Measurements from ENCODE around the gene PXDC1. TPM values are rescaled to one million over a fixed set of nuclear protein-coding genes. Genes with fewer than 3 reads are reported as not detected.
"Not testable (repeated sequence)": the region's sequence is repeated elsewhere in the genome, so short reads cannot be mapped to it uniquely, and the experiment has no call there.

Gene PXDC1
- total RNA-seq, 4 donors from 2014 or later = 58.4 to 103 (median 72.4) TPM

- WGBS, 2 donors = 96 to 98% methylated on average over 2 of the region's 2 CpGs
Observed at GRCh38 chr6:3690506-3690905, 61.0 kb downstream of the PXDC1 start.

GRCh38 chr6:3687847-3688246 is 63.7 kb downstream of the PXDC1 start:
- no peak for TF ChIP-seq CTCF (IDR thresholded peaks at IDR 0.05)
- no peak for TF ChIP-seq POLR2A (IDR thresholded peaks at IDR 0.05)
- WGBS, 2 donors = 50 to 64% methylated on average over 1 of the region's 1 CpG
- no peak overlapping the region for H3K4me3 ChIP-seq (ENCODE audit: low read depth, poor library complexity, severe bottlenecking)
- no peak for DNase-seq (ENCODE audit: low spot score in 2 of 2)
- intact Hi-C loops (cut with DNase I; ENCODE audit: low total_unique reads) = no loop called here

More at GRCh38 chr6:3690506-3690905, 61.0 kb downstream of the PXDC1 start:
- intact Hi-C loops (cut with DNase I; ENCODE audit: low total_unique reads) = no loop called here
- H3K4me3 ChIP-seq (ENCODE audit: low read depth, poor library complexity, severe bottlenecking) = no peak overlapping the region
- no peak for DNase-seq (ENCODE audit: low spot score in 2 of 2)
- TF ChIP-seq POLR2A (IDR thresholded peaks at IDR 0.05) (no peak), CTCF (IDR thresholded peaks at IDR 0.05) (no peak)

GRCh38 chr6:3683331-3683730 is 68.2 kb downstream of the PXDC1 start:
- intact Hi-C loops (cut with DNase I; ENCODE audit: low total_unique reads) = no loop called here
- TF ChIP-seq CTCF (IDR thresholded peaks at IDR 0.05) = no peak
- no peak for TF ChIP-seq POLR2A (IDR thresholded peaks at IDR 0.05)
- WGBS, 2 donors = 75 to 82% methylated on average over 6 of the region's 6 CpGs
- no peak overlapping the region for H3K4me3 ChIP-seq (ENCODE audit: low read depth, poor library complexity, severe bottlenecking)
- DNase-seq (ENCODE audit: low spot score in 2 of 2) = no peak

- no peak overlapping the region for H3K4me3 ChIP-seq (ENCODE audit: low read depth, poor library complexity, severe bottlenecking)
- intact Hi-C loops (cut with DNase I; ENCODE audit: low total_unique reads) = no loop called here
- 61 to 66% methylated on average over 4 of the region's 4 CpGs for WGBS, 2 donors
- TF ChIP-seq CTCF (IDR thresholded peaks at IDR 0.05) (no peak), POLR2A (IDR thresholded peaks at IDR 0.05) (no peak)
- no peak for DNase-seq (ENCODE audit: low spot score in 2 of 2)
Observed at GRCh38 chr6:3678946-3679345, 72.6 kb downstream of the PXDC1 start.

- DNase-seq (ENCODE audit: low spot score in 2 of 2); H3K4me3 ChIP-seq (ENCODE audit: low read depth, poor library complexity, severe bottlenecking); intact Hi-C loops (cut with DNase I; ENCODE audit: low total_unique reads): not testable (repeated sequence)
- WGBS, 2 donors = 95 to 97% methylated on average over 9 of the region's 9 CpGs
Observed at GRCh38 chr6:3677751-3678150, 73.8 kb downstream of the PXDC1 start.

GRCh38 chr6:3677351-3677750 is 74.2 kb downstream of the PXDC1 start:
- DNase-seq (ENCODE audit: low spot score in 2 of 2); H3K4me3 ChIP-seq (ENCODE audit: low read depth, poor library complexity, severe bottlenecking); intact Hi-C loops (cut with DNase I; ENCODE audit: low total_unique reads): not testable (repeated sequence)
- WGBS, 2 donors = 56 to 80% methylated on average over 1 of the region's 1 CpG

Other genes with a start within 250 kb of the PXDC1 start
- 10 to 100 TPM; 11.4 to 16.1 (median 13.9) TPM for gene FAM50B, start 97.7 kb upstream of the PXDC1 start, total RNA-seq

All from lower leg skin (tissue), 4 donors.